Measurements from ENCODE around the gene SLC45A2. TPM values are rescaled to one million over a fixed set of nuclear protein-coding genes. Genes with fewer than 3 reads are reported as not detected.
"Not testable (repeated sequence)": the region's sequence is repeated elsewhere in the genome, so short reads cannot be mapped to it uniquely, and the experiment has no call there.

The SLC45A2 gene
- total RNA-seq, 2 donors from 2014 or later, result 0.73 to 0.75 TPM

- intact Hi-C loops (cut with DNase I, micrococcal nuclease), result no loop called here
- DNase-seq (no peak), ATAC-seq (peak; percentile 54)
These were observed 8.2 kb downstream of the SLC45A2 start for GRCh38 chr5:33976307-33976706.

- intact Hi-C loops (cut with DNase I, micrococcal nuclease), result no loop called here
- no peak for ATAC-seq
- no peak for DNase-seq
These were observed 8.6 kb downstream of the SLC45A2 start for GRCh38 chr5:33975852-33976251.

GRCh38 chr5:33973271-33973670 lies 11.2 kb downstream of the SLC45A2 start:
- DNase-seq, result no peak
- ATAC-seq, result no peak
- intact Hi-C loops (cut with DNase I, micrococcal nuclease), result no loop called here

GRCh38 chr5:33969572-33970452 lies 14.7 kb downstream of the SLC45A2 start:
- DNase-seq, result no peak
- intact Hi-C loops (cut with DNase I, micrococcal nuclease), result no loop called here
- peak; percentile 52 for ATAC-seq

- no peak for ATAC-seq
- intact Hi-C loops (cut with DNase I, micrococcal nuclease), result no loop called here
These were observed 16.1 kb downstream of the SLC45A2 start for GRCh38 chr5:33968211-33969005.

GRCh38 chr5:33966805-33967204 lies 17.7 kb downstream of the SLC45A2 start:
- no peak for DNase-seq
- no peak for ATAC-seq
- intact Hi-C loops (cut with DNase I, micrococcal nuclease), result no loop called here

More at GRCh38 chr5:33968211-33969005, 16.1 kb downstream of the SLC45A2 start:
- DNase-seq, result no peak

GRCh38 chr5:33964132-33964700 lies 20.3 kb downstream of the SLC45A2 start:
- DNase-seq (no peak), ATAC-seq (no peak)
- intact Hi-C loops (cut with DNase I, micrococcal nuclease), result no loop called here

GRCh38 chr5:33958176-33958575 lies 26.3 kb downstream of the SLC45A2 start:
- ATAC-seq (no peak), DNase-seq (no peak)
- intact Hi-C loops (cut with DNase I, micrococcal nuclease), result no loop called here

- intact Hi-C loops (cut with DNase I, micrococcal nuclease), result no loop called here
- DNase-seq (no peak), ATAC-seq (no peak)
These were observed 26.8 kb downstream of the SLC45A2 start for GRCh38 chr5:33957577-33958150.

- DNase-seq; ATAC-seq; intact Hi-C loops (cut with DNase I, micrococcal nuclease): not testable (repeated sequence)
These were observed 32.3 kb downstream of the SLC45A2 start for GRCh38 chr5:33952175-33952574.

- DNase-seq, result no peak
- intact Hi-C loops (cut with DNase I, micrococcal nuclease), result no loop called here
- no peak for ATAC-seq
These were observed 39.9 kb downstream of the SLC45A2 start for GRCh38 chr5:33944543-33945132.

GRCh38 chr5:33941090-33941489 lies 43.4 kb downstream of the SLC45A2 start:
- DNase-seq (no peak), ATAC-seq (no peak)
- intact Hi-C loops (cut with DNase I, micrococcal nuclease), result no loop called here

- DNase-seq (no peak), ATAC-seq (no peak)
- intact Hi-C loops (cut with DNase I, micrococcal nuclease), result no loop called here
These were observed 44.8 kb downstream of the SLC45A2 start for GRCh38 chr5:33939556-33940262.

- intact Hi-C loops (cut with DNase I, micrococcal nuclease), result no loop called here
- ATAC-seq (no peak), DNase-seq (no peak)
These were observed 45.6 kb downstream of the SLC45A2 start for GRCh38 chr5:33938881-33939280.

GRCh38 chr5:33938507-33938796 lies 46.0 kb downstream of the SLC45A2 start:
- ATAC-seq, result no peak
- no peak for DNase-seq
- intact Hi-C loops (cut with DNase I, micrococcal nuclease), result no loop called here

GRCh38 chr5:33937707-33938506 lies 46.6 kb downstream of the SLC45A2 start:
- no peak for DNase-seq
- no peak for ATAC-seq
- intact Hi-C loops (cut with DNase I, micrococcal nuclease), result no loop called here

- ATAC-seq (no peak), DNase-seq (no peak)
- intact Hi-C loops (cut with DNase I, micrococcal nuclease), result no loop called here
These were observed 47.3 kb downstream of the SLC45A2 start for GRCh38 chr5:33937017-33937706.

Data from left colon (tissue), 2 donors.